Activated gamma-delta T cell treated with anti-CD3 and anti-CD28 coated beads, Interleukin-2, amount 50 U/mL, for 16 hours (primary cell): ENCODE data around the gene OSBPL2.

Experiments used
- DNase-seq: peaks from one replicate; pipeline ENCODE4 v3.0.0-alpha.2; 2020; ENCODE audit warnings: low read depth

OSBPL2 gene

GRCh38 chr20:62258499-62259293 is 20.4 kb downstream of the OSBPL2 start:
- DNase-seq, result no peak

- DNase-seq, result no peak
These were observed 20.9 kb downstream of the OSBPL2 start for GRCh38 chr20:62259294-62259565.

GRCh38 chr20:62262064-62262463 is 23.7 kb downstream of the OSBPL2 start:
- no peak for DNase-seq

DNA sequence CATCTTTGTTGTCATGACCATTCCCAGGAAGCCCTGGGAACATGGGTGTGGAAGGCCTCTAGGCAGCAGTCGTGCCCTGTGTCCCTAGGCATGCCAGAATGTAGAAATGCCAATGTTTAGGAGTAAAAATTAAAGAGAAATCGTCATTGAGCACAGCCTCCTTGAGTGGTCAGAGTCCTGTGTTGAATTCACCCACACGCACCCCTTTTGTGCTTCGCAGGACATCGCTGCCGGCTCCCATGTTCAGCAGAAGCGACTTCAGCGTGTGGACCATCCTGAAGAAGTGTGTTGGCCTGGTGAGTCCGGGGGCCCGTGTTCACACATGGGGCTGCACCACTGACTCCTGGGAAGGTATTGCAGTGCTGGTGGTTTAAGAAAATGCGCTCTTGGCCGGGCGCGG is 25.1 kb downstream of the OSBPL2 start:
- DNase-seq, result no peak

- no peak for DNase-seq
These were observed 27.0 kb downstream of the OSBPL2 start for GRCh38 chr20:62265365-62265764.

- no peak for DNase-seq
These were observed 28.0 kb downstream of the OSBPL2 start for GRCh38 chr20:62266340-62266739.

DNA sequence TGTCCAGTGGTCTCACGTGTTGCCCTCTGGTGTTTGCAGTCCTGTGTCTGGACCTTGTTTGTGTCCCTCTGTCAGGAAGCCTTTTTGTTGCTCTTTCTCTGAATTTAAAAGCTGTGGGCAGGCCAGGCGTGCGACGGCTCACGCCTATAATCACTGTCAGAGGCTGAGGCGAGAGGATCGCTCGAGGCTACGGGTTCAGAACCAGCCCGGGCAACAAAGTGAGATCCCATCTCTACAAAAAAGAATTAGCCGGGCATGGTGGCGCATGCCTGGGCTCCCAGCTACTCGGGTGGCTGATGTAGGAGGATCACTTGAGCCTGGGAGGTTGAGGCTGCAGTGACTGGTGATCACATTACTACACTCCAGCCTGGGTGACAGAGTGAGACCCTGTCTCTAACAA is 28.5 kb downstream of the OSBPL2 start:
- DNase-seq, result no peak

- no peak for DNase-seq
These were observed 29.2 kb downstream of the OSBPL2 start for GRCh38 chr20:62267543-62267942.

DNA sequence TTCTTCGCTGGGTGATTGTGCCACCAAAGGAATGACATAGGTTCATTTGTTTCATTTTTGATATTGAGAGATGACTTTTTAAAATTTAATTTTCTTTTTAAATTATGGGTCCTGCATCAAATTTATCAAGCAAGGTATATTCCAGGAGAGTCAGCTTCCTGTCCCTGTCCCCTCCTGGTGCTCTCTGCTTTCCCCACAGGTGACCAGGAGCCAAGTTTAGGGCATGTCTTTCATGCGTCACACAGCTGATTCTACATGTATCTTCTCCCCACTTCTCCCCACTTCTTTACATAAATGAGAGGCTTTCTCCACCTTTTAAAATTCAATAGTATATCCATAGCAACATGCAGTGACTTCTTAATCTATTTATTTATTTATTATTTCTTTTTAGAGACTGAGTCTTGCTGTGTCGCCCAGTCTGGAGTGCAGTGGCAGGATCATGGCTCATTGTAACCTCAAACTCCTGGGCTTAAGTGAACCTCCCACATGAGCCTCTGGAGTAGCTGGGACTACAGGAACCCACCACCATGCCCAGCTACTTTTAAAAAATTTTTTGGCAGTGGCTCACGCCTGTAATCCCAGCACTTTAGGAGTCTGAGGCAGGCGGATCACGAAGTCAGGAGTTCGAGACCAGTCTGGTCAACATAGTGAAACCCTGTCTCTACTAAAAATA is 30.0 kb downstream of the OSBPL2 start:
- no peak for DNase-seq

DNA sequence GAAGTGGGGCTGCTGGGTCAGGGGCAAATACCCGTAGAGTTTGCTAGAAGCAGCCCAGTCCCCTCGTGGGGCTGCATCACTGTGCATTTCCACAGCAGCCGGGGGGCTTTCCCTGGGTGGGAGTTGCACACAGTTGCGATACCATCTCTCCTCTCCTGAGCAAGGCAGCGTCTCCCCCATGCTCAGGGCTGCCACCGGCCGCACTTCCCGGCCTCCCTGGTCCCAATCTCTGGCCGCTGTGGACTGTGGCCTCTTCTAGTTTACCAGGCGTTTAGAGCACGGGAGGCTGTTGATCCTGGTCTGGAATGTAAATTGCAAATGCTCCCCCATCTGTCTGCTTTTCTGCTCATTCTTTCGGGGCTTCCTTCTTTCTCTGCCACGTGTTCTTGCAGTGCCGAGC is 31.1 kb downstream of the OSBPL2 start:
- no peak for DNase-seq

- DNase-seq, result no peak
These were observed 31.6 kb downstream of the OSBPL2 start for GRCh38 chr20:62269871-62270270.

DNA sequence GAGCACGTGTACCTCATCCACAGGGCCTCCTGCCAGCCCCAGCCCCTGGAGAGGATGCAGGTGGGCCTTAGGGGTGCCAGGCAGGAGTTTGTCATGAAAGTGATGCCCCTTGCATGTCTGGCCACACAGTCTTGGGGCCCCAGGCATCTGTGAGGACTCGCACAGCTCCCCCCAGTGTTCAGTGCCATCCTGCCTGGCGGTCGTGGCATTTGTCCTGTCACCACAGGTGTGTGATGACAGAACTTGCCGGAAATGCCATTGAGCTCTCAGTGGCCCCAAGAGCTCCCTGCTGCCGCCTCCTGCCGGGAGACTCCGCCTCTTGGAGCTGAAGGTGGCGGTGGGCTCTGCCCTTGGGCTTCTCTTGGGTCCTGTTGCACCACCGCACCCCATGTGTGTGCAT is 33.9 kb downstream of the OSBPL2 start:
- DNase-seq, result no peak

- DNase-seq, result no peak
These were observed 35.1 kb downstream of the OSBPL2 start for GRCh38 chr20:62273416-62273815.

DNA sequence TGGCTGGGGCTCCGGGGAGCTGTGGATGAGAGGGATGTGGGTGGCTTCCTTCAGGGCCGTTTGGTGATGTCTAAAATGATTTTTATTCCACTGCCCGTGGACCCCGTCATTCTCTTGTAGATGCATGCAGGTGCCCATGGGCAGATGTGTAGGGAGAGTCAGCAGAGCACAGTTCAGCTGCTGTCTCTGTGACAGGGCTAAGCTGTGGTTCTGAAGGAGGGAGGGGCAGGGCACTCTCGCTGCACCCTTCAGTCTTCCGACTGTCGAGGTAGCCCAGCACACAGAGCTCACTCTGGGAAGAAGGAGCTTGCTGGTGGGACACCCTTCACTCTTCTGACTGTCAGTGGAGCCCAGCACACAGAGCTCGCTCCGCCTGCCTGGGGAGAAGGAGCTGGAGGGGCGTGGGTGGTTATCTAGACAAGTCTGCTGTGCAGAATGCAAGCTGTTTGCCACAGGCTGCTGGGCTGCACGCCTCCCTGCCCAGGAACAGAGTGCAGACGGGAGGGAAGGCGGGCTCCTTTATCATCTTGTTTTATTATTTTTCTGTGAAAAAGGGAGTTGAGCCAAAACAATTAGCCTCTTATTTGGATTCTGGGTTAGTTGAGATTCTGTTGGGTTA is 36.1 kb downstream of the OSBPL2 start:
- no peak for DNase-seq

DNA sequence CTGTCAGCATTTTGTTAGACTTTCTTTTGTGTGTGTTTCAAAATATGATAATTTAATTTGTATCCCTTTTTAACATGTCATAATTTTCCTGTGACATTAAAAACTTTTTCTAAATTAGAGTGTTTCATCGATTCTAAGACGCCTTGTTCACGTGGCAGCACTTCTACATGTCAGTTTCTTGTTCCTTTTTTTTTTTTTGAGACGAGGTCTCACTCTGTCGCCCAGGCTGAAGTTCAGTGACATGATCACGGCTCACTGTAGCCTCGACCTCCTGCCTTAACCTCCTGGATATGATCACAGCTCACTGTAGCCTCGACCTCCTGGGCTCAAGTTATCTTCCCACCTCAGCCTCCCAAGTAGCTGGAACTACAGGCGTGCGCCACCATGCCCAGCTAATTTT is 36.9 kb downstream of the OSBPL2 start:
- no peak for DNase-seq

DNA sequence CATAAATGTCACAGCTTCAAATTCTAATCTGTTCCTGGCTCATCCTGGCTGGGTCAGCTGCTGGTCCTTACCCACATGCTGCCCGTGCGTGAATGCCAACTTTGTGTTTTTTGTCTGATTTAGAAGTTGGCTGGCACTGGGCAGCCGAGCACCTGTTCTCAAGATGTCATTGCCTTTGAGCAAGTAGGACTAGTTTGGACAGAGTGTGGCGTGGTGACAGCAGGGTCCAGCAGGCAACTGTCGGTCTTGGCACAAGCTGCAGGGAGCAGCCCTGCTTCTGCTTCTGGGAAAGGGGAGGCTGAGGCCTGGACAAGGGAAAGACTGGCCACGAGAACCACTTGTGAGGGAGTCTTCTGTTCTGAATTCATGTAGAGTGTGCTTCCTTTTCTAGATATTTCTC is 38.1 kb downstream of the OSBPL2 start:
- no peak for DNase-seq

DNA sequence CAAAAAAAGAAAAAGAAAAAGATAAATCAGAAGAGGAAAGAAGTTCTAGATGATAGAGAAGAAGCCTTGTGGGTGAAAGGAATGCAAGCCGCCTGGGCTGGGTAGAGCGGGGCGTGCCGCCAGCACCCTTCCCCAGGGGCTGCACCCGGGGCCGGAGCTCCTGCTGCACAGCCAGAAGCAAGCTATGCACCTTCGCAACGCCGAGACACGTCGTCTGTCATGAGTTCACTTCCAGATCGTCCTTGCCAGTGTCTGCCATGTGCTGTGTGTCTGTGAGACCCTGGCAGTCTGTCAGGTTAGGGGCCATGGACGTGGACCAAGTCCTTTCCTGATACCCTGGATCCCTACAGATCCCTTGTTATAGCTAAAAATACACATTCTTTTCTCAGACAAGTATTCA is 38.9 kb downstream of the OSBPL2 start:
- no peak for DNase-seq

DNA sequence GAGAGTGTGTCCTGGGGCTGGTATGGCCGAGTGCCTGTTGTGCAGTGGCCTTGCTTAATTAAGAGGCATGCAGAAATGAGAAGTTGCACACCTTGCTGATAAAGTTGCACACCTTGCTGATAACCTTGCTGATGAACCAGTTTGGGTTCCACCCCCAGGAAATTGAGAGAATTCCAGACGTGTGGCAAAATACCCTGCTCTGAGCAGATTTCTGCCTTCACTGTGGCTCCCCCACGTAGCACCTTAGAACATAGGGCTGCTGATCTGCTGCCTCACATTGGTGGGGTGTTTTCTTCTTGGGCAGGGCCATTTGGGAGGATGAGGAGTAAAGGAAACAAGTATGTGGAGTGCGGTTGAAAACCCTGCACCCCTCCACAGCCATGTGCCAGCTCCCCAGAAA is 42.0 kb downstream of the OSBPL2 start:
- no peak for DNase-seq

GRCh38 chr20:62281161-62281933 is 43.0 kb downstream of the OSBPL2 start:
- DNase-seq, result no peak

GRCh38 chr20:62282103-62282502 is 43.8 kb downstream of the OSBPL2 start:
- DNase-seq, result no peak

GRCh38 chr20:62282877-62283503 is 44.7 kb downstream of the OSBPL2 start:
- DNase-seq, result no peak

GRCh38 chr20:62284448-62284847 is 46.1 kb downstream of the OSBPL2 start:
- no peak for DNase-seq
